ENCODE results near the gene MEPCE. TPM values are rescaled to one million over a fixed set of nuclear protein-coding genes. Genes with fewer than 3 reads are reported as not detected.

Gene MEPCE
- total RNA-seq, 1 donor from 2014 or later = 22.3 TPM

Other genes with a start within 250 kb of the MEPCE start
- 0.36 TPM for gene PVRIG, start 209.9 kb upstream of the MEPCE start, total RNA-seq
- gene SPDYE3, start 122.1 kb upstream of the MEPCE start, total RNA-seq = not detected
- 15.0 TPM for gene PILRB, start 71.7 kb upstream of the MEPCE start, total RNA-seq
- gene PILRA, start 56.3 kb upstream of the MEPCE start, total RNA-seq = 2.7 TPM
- 1.4 TPM for gene ZCWPW1, start 1.1 kb upstream of the MEPCE start, total RNA-seq
- gene PPP1R35, start 6.7 kb downstream of the MEPCE start, total RNA-seq = 27.4 TPM
- gene SPACDR, start 34.4 kb downstream of the MEPCE start, total RNA-seq = 0.24 TPM
- 31.1 TPM for gene TSC22D4, start 49.4 kb downstream of the MEPCE start, total RNA-seq
- gene NYAP1, start 54.1 kb downstream of the MEPCE start, total RNA-seq = 0.16 TPM
- 19.5 TPM for gene AGFG2, start 109.4 kb downstream of the MEPCE start, total RNA-seq
- gene SAP25, start 144.1 kb downstream of the MEPCE start, total RNA-seq = 0.32 TPM
- 19.3 TPM for gene LRCH4, start 156.3 kb downstream of the MEPCE start, total RNA-seq
- 0.32 TPM for gene FBXO24, start 156.5 kb downstream of the MEPCE start, total RNA-seq
- gene PCOLCE, start 172.5 kb downstream of the MEPCE start, total RNA-seq = 5.2 TPM
- gene MOSPD3, start 182.7 kb downstream of the MEPCE start, total RNA-seq = 23.2 TPM
- 0.68 TPM for gene TFR2, start 211.7 kb downstream of the MEPCE start, total RNA-seq
- not detected for gene ACTL6B, start 226.6 kb downstream of the MEPCE start, total RNA-seq
- 289 TPM for gene GNB2, start 243.9 kb downstream of the MEPCE start, total RNA-seq

All from esophagus mucosa (tissue), 1 donor.